GM12892 (cell line): ENCODE measurements around the gene H3-3A.

Experiments used
- DNase-seq: peaks from one replicate; pipeline ENCODE4 v3.0.0; 2011; ENCODE audit not compliant: insufficient read length
- FAIRE-seq: peaks from 2 replicates; lab custom pipeline; 2011; peaks lifted over from hg19 to GRCh38; lab: Jason Lieb, UNC
- POLR2A ChIP-seq: IDR thresholded peaks from 2 replicates; pipeline ENCODE4 v1.6.1; 2011; ENCODE audit warnings: low read depth, low read length, control low read depth
- POLR2AphosphoS5 ChIP-seq: IDR thresholded peaks from 2 replicates; pipeline ENCODE4 v1.6.1; 2011; ENCODE audit warnings: low read depth, low read length, control low read depth
- TAF1 ChIP-seq: IDR thresholded peaks from 2 replicates; pipeline ENCODE4 v1.6.1; 2011; ENCODE audit warnings: low read depth, mild to moderate bottlenecking, control low read depth, low read length, borderline replicate concordance

Gene H3-3A

GRCh38 chr1:226034482-226034881 lies 28.0 kb upstream of the H3-3A start:
- TF ChIP-seq TAF1 = no peak
- TF ChIP-seq POLR2A = no peak
- no peak for TF ChIP-seq POLR2AphosphoS5
- DNase-seq (no peak), FAIRE-seq (no peak)

GRCh38 chr1:226035915-226036314 lies 26.6 kb upstream of the H3-3A start:
- FAIRE-seq = no peak
- DNase-seq = no peak

GRCh38 chr1:226038661-226039060 lies 23.9 kb upstream of the H3-3A start:
- DNase-seq (no peak), FAIRE-seq (no peak)
- TF ChIP-seq POLR2AphosphoS5 (no peak), TAF1 (no peak), POLR2A (no peak)

More at GRCh38 chr1:226035915-226036314, 26.6 kb upstream of the H3-3A start:
- TF ChIP-seq POLR2A (no peak), TAF1 (no peak), POLR2AphosphoS5 (no peak)

- FAIRE-seq = no peak
- no peak for DNase-seq
- TF ChIP-seq POLR2AphosphoS5 = no peak
- TF ChIP-seq TAF1 = no peak
- TF ChIP-seq POLR2A = no peak
These were observed 21.1 kb upstream of the H3-3A start for GRCh38 chr1:226041419-226041818.

GRCh38 chr1:226044514-226045101 lies 17.9 kb upstream of the H3-3A start:
- FAIRE-seq (no peak), DNase-seq (no peak)

GRCh38 chr1:226046240-226046639 lies 16.3 kb upstream of the H3-3A start:
- TF ChIP-seq POLR2AphosphoS5 (no peak), TAF1 (no peak), POLR2A (no peak)
- no peak for DNase-seq
- FAIRE-seq = no peak

More at GRCh38 chr1:226044514-226045101, 17.9 kb upstream of the H3-3A start:
- no peak for TF ChIP-seq POLR2AphosphoS5
- TF ChIP-seq POLR2A = no peak
- TF ChIP-seq TAF1 = no peak

- TF ChIP-seq TAF1 (no peak), POLR2A (no peak), POLR2AphosphoS5 (no peak)
- no peak for FAIRE-seq
- no peak for DNase-seq
These were observed 15.0 kb upstream of the H3-3A start for GRCh38 chr1:226047495-226047894.

GRCh38 chr1:226048886-226049285 lies 13.6 kb upstream of the H3-3A start:
- FAIRE-seq (no peak), DNase-seq (no peak)
- no peak for TF ChIP-seq POLR2A
- TF ChIP-seq TAF1 = no peak
- TF ChIP-seq POLR2AphosphoS5 = no peak

GRCh38 chr1:226050133-226050532 lies 12.4 kb upstream of the H3-3A start:
- TF ChIP-seq TAF1 (no peak), POLR2AphosphoS5 (no peak), POLR2A (no peak)
- no peak for DNase-seq
- FAIRE-seq = no peak

- no peak for FAIRE-seq
- TF ChIP-seq POLR2AphosphoS5 = no peak
- no peak for TF ChIP-seq POLR2A
- no peak for TF ChIP-seq TAF1
- DNase-seq = no peak
These were observed 11.2 kb upstream of the H3-3A start for GRCh38 chr1:226051365-226051764.

- DNase-seq (no peak), FAIRE-seq (no peak)
- no peak for TF ChIP-seq POLR2A
- TF ChIP-seq POLR2AphosphoS5 = no peak
- TF ChIP-seq TAF1 = no peak
These were observed 10.5 kb upstream of the H3-3A start for GRCh38 chr1:226052061-226052460.

GRCh38 chr1:226054519-226055327 lies 7.8 kb upstream of the H3-3A start:
- FAIRE-seq = no peak
- DNase-seq = no peak
- TF ChIP-seq POLR2AphosphoS5 = no peak
- TF ChIP-seq TAF1 = no peak
- TF ChIP-seq POLR2A = no peak
